ENCODE results near the gene BDH1.

The BDH1 gene

GRCh38 chr3:197460639-197461038 is 95.1 kb downstream of the BDH1 start:
- Histone ChIP-seq H3K27me3 (replicated peaks; ENCODE audit: insufficient read depth, low read length) (peaks cover 12% of the 10 kb centered on the region), H3K36me3 (replicated peaks; ENCODE audit: insufficient read depth, low read length) (no peaks in the 10 kb centered on the region), H3K4me2 (ENCODE audit: low read depth, low read length) (no peak overlapping the region), H3K9me3 (replicated peaks; ENCODE audit: insufficient read depth, low read length) (no peaks in the 10 kb centered on the region), H4K20me1 (ENCODE audit: insufficient read depth, low read length) (no peaks in the 10 kb centered on the region), H3K27ac (ENCODE audit: low read length) (no peak overlapping the region), H3K9ac (ENCODE audit: low read length) (no peak overlapping the region), H3F3A (ENCODE audit: insufficient read depth, low read length) (peaks cover 11% of the 10 kb centered on the region), H2AFZ (ENCODE audit: low read length) (no peak overlapping the region), H3K4me3 (ENCODE audit: low read length) (no peak overlapping the region), H3K79me2 (ENCODE audit: low read length) (no peaks in the 10 kb centered on the region), H3K9me2 (replicated peaks; ENCODE audit: insufficient read depth, low read length) (no peaks in the 10 kb centered on the region), H3K4me1 (ENCODE audit: low read length) (no peaks in the 10 kb centered on the region)
- no peak for DNase-seq
- TF ChIP-seq EZH2phosphoT487 (IDR thresholded peaks at IDR 0.05; ENCODE audit: low read length) = no peak
- TF ChIP-seq EZH2 (optimal IDR thresholded peaks at IDR 0.05; ENCODE audit: low read depth, low read length) = no peak
- TF ChIP-seq, protein P1, sequence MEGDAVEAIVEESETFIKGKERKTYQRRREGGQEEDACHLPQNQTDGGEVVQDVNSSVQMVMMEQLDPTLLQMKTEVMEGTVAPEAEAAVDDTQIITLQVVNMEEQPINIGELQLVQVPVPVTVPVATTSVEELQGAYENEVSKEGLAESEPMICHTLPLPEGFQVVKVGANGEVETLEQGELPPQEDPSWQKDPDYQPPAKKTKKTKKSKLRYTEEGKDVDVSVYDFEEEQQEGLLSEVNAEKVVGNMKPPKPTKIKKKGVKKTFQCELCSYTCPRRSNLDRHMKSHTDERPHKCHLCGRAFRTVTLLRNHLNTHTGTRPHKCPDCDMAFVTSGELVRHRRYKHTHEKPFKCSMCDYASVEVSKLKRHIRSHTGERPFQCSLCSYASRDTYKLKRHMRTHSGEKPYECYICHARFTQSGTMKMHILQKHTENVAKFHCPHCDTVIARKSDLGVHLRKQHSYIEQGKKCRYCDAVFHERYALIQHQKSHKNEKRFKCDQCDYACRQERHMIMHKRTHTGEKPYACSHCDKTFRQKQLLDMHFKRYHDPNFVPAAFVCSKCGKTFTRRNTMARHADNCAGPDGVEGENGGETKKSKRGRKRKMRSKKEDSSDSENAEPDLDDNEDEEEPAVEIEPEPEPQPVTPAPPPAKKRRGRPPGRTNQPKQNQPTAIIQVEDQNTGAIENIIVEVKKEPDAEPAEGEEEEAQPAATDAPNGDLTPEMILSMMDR (IDR thresholded peaks at IDR 0.05; ENCODE audit: low read length) = no peak

DNA sequence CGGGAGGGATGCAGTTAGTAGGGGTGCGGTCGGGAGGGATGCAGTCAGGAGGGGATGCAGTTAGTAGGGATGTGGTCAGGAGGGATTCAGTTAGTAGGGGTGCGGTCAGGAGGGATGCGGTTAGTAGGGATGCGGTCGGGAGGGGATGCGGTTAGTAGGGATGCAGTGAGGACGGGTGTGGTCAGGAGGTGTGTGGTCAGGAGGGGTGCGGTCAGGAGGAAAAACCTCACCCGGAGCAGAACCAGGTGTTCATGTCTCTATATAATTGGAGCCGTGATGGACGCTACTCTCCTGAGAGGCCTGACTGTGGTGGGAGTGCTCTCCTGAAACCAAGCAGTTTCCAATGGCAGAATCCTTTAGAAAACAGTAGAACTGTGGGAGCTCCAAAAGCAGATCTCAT is 95.8 kb downstream of the BDH1 start:
- Histone ChIP-seq H3K27me3 (replicated peaks; ENCODE audit: insufficient read depth, low read length) (peaks cover 18% of the 10 kb centered on the region), H3K4me2 (ENCODE audit: low read depth, low read length) (no peak overlapping the region), H3K9me2 (replicated peaks; ENCODE audit: insufficient read depth, low read length) (no peaks in the 10 kb centered on the region), H2AFZ (ENCODE audit: low read length) (no peak overlapping the region), H3K36me3 (replicated peaks; ENCODE audit: insufficient read depth, low read length) (no peaks in the 10 kb centered on the region), H3K9ac (ENCODE audit: low read length) (no peak overlapping the region), H3F3A (ENCODE audit: insufficient read depth, low read length) (peaks cover 11% of the 10 kb centered on the region), H3K27ac (ENCODE audit: low read length) (no peak overlapping the region), H3K9me3 (replicated peaks; ENCODE audit: insufficient read depth, low read length) (no peaks in the 10 kb centered on the region), H3K4me3 (ENCODE audit: low read length) (no peak overlapping the region), H4K20me1 (ENCODE audit: insufficient read depth, low read length) (no peaks in the 10 kb centered on the region), H3K4me1 (ENCODE audit: low read length) (no peaks in the 10 kb centered on the region), H3K79me2 (ENCODE audit: low read length) (no peaks in the 10 kb centered on the region)
- DNase-seq = no peak
- TF ChIP-seq, protein P1 (IDR thresholded peaks at IDR 0.05; ENCODE audit: low read length) = no peak
- no peak for TF ChIP-seq EZH2 (optimal IDR thresholded peaks at IDR 0.05; ENCODE audit: low read depth, low read length)
- TF ChIP-seq EZH2phosphoT487 (IDR thresholded peaks at IDR 0.05; ENCODE audit: low read length) = no peak

All from MM.1S (cell line).